ENCODE results near the gene SHLD1.
"Not testable (repeated sequence)": the region's sequence is repeated elsewhere in the genome, so short reads cannot be mapped to it uniquely, and the experiment has no call there.

SHLD1 gene

GRCh38 chr20:5749952-5750779 lies at the start of gene SHLD1:
TSS of gene SHLD1 (plus strand) at chr20:5750401. CDS start at chr20:5772866, 22,465 bp downstream.
- Mint-ChIP-seq H3K36me3 (ENCODE audit: low read depth) (peaks cover 24% of the 10 kb centered on the region), H3K4me3 (peak within 1 kb of the TSS; percentile 88), H3K27me3 (no peaks in the 10 kb centered on the region), H3K9me3 (peaks cover 2% of the 10 kb centered on the region), H3K27ac (peak within 1 kb of the TSS; percentile 94), H3K4me1 (ENCODE audit: low read depth) (peaks cover 19% of the 10 kb centered on the region)
- DNase-seq: peak; percentile 85

DNA sequence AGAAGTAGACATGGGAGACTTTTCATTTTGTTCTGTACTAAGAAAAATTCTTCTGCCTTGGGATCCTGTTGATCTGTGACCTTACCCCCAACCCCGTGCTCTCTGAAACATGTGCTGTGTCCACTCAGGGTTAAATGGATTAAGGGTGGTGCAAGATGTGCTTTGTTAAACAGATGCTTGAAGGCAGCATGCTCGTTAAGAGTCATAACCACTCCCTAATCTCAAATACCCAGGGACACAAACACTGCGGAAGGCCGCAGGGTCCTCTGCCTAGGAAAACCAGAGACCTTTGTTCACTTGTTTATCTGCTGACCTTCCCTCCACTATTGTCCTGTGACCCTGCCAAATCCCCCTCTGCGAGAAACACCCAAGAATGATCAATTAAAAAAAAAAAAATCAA lies 47.9 kb upstream of the SHLD1 start:
- not testable (repeated sequence) for H3K9me3 Mint-ChIP-seq; DNase-seq; H3K4me1 Mint-ChIP-seq (ENCODE audit: low read depth); H3K27me3 Mint-ChIP-seq; H3K4me3 Mint-ChIP-seq; H3K27ac Mint-ChIP-seq; H3K36me3 Mint-ChIP-seq (ENCODE audit: low read depth)

DNA sequence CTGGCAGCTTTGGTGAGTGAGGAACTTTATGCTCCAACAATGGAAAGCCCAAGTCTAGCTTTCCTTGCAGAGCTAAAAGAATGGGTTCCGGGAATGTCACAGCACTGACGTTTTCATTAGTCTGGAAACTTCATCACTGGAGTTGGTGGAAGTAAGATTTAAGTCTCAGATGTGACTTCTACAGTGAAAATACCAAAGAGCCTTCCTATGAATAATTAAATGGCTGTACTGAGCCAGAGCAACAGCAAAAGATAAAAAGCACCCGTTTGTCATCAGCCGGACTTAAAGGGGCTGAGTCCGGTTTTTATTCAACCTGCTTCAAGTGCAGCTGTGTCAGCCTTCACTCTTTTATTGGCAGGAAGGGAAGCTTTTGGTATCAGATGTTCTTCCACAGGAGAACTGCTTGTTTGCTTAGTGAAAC lies 46.5 kb upstream of the SHLD1 start:
- no peak overlapping the region for H3K4me3 Mint-ChIP-seq
- DNase-seq: no peak
- H3K9me3 Mint-ChIP-seq: no peaks in the 10 kb centered on the region
- H3K4me1 Mint-ChIP-seq (ENCODE audit: low read depth): peaks cover 3% of the 10 kb centered on the region
- H3K27me3 Mint-ChIP-seq: no peaks in the 10 kb centered on the region
- no peaks in the 10 kb centered on the region for H3K36me3 Mint-ChIP-seq (ENCODE audit: low read depth)
- no peak overlapping the region for H3K27ac Mint-ChIP-seq

DNA sequence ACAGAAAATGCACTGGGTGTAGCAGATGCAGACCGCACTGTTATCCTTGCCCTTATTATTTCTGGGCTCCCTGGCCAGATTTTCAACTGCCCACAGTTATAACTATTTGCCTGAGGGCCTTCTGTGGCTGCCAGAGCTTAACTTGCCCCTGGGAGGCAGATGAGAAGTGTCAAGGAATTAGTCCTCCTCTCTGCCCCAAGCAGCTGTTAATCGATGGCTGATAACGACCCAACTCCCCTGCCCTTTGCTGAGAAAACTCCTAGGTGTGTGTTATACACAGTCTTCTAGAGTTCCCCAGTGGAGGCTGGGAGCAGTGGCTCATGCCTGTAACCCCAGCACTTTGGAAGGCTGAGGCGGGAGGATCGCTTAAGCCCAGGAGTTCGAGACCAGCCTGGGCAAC lies 44.4 kb upstream of the SHLD1 start:
- H3K27ac Mint-ChIP-seq: no peak overlapping the region
- no peaks in the 10 kb centered on the region for H3K36me3 Mint-ChIP-seq (ENCODE audit: low read depth)
- no peak for DNase-seq
- no peaks in the 10 kb centered on the region for H3K9me3 Mint-ChIP-seq
- H3K27me3 Mint-ChIP-seq: no peaks in the 10 kb centered on the region
- H3K4me3 Mint-ChIP-seq: no peak overlapping the region
- H3K4me1 Mint-ChIP-seq (ENCODE audit: low read depth): peaks cover 3% of the 10 kb centered on the region

- peaks cover 3% of the 10 kb centered on the region for H3K4me1 Mint-ChIP-seq (ENCODE audit: low read depth)
- H3K9me3 Mint-ChIP-seq: no peaks in the 10 kb centered on the region
- no peaks in the 10 kb centered on the region for H3K27me3 Mint-ChIP-seq
- DNase-seq: no peak
- H3K36me3 Mint-ChIP-seq (ENCODE audit: low read depth): no peaks in the 10 kb centered on the region
- no peak overlapping the region for H3K4me3 Mint-ChIP-seq
- H3K27ac Mint-ChIP-seq: no peak overlapping the region
Observed at GRCh38 chr20:5706797-5707196, 43.4 kb upstream of the SHLD1 start.

- no peaks in the 10 kb centered on the region for H3K36me3 Mint-ChIP-seq (ENCODE audit: low read depth)
Observed at GRCh38 chr20:5710551-5710950, 39.6 kb upstream of the SHLD1 start.

DNA sequence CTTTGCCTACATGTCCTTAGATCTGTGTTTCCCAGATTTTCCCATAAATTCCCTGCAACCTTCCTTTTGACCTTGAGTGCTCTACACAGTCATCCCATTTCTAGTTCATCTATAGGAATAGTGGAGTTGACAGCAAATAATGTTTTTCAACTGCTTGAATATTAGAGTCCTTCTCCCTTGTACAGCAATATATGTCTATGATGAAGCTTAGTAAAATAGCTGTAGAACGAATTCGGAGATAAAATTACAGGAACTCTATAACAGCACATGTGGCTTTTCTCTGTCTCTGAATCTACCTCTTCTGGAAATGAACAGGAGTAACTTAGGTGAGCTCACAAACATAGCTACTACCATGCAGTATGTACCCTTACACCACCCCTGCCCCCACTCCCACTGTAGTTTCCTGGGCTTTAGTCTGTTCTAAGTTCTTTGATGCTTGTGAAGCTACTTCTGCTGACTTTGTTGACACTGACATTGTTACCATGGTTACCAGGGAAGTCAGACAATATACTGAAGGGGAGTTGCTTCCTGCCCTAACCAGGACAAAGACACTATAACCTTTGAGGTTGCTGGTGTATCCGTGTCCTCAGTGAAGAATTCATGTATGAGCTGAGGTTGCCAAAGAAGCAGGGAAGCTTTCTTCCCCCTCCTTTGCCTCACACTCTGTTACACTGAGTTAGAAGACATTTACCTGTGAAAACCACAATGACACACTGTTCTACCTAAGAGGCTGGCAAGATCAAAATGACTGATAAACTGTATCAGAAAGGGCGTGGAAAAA lies 35.8 kb upstream of the SHLD1 start:
- Mint-ChIP-seq H3K4me1 (ENCODE audit: low read depth) (peaks cover 42% of the 10 kb centered on the region), H3K36me3 (ENCODE audit: low read depth) (no peaks in the 10 kb centered on the region), H3K4me3 (peak overlapping the region; percentile 10), H3K9me3 (no peaks in the 10 kb centered on the region), H3K27ac (peak overlapping the region; percentile 84), H3K27me3 (no peaks in the 10 kb centered on the region)
- DNase-seq: peak; percentile 44

More at GRCh38 chr20:5710551-5710950, 39.6 kb upstream of the SHLD1 start:
- H3K4me1 Mint-ChIP-seq (ENCODE audit: low read depth): peaks cover 23% of the 10 kb centered on the region
- no peak overlapping the region for H3K4me3 Mint-ChIP-seq
- no peaks in the 10 kb centered on the region for H3K27me3 Mint-ChIP-seq
- no peak overlapping the region for H3K27ac Mint-ChIP-seq
- DNase-seq: no peak
- no peaks in the 10 kb centered on the region for H3K9me3 Mint-ChIP-seq

GRCh38 chr20:5715071-5715841 lies 34.9 kb upstream of the SHLD1 start:
- Mint-ChIP-seq H3K27ac (peak overlapping the region; percentile 84), H3K4me1 (ENCODE audit: low read depth) (peaks cover 50% of the 10 kb centered on the region), H3K9me3 (no peaks in the 10 kb centered on the region), H3K4me3 (no peak overlapping the region), H3K27me3 (no peaks in the 10 kb centered on the region), H3K36me3 (ENCODE audit: low read depth) (no peaks in the 10 kb centered on the region)
- DNase-seq: no peak

DNA sequence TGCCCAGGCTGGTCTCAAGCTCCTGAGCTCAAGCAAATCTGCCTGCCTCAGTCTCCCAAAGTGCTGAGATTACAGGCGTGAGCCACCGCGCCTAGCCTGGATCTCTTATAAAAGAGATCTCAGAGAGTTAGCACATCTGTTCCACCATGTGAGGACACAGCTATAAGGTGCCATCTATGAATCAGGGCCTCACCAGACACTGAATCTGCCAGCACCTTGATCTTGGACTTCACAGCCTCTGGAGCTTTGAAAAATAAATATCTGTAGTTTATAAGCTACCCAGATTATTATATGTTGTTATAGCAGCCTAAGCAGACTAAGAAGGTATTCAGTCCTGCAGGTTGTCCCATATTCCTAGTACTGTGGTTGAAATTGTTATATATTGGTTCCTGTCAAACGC lies 33.2 kb upstream of the SHLD1 start:
- Mint-ChIP-seq H3K9me3 (no peaks in the 10 kb centered on the region), H3K4me3 (no peak overlapping the region), H3K27me3 (no peaks in the 10 kb centered on the region), H3K4me1 (ENCODE audit: low read depth) (peaks cover 56% of the 10 kb centered on the region), H3K27ac (no peak overlapping the region), H3K36me3 (ENCODE audit: low read depth) (no peaks in the 10 kb centered on the region)
- no peak for DNase-seq

DNA sequence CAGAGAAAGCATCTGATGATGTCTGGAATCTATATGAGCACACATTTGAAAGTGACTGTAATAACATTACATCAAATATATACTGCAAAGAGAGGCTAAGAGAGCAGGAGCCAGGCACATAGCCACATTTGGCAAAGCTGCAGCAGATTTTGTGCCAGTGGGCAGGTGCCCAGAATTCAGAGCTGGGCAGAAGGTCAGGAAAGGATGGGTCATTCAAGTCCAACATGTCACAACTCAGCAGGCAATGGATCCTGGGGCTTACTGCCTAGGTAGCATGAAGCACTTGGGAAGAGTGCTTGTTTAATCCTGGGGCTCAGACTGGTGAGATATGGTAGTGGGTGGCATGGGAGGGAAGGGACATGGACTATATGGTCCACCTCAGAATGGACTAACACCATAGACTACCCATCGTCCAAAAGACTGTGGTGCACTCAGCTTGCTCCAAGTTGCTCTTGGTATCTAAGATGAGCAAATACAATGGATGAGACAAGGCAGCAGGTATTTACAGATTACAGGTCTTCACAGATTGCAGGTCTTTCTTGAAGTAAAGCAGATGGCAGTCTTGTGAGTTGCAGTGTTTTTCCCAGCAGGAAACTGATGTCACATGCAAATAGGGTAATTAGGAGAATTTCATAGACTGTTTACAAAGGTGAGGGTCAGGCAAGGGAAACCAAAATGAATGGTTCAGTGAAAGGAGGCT lies 31.2 kb upstream of the SHLD1 start:
- H3K27ac Mint-ChIP-seq: peak overlapping the region; percentile 41
- no peak overlapping the region for H3K4me3 Mint-ChIP-seq
- no peak for DNase-seq
- no peaks in the 10 kb centered on the region for H3K9me3 Mint-ChIP-seq
- no peaks in the 10 kb centered on the region for H3K36me3 Mint-ChIP-seq (ENCODE audit: low read depth)
- peaks cover 50% of the 10 kb centered on the region for H3K4me1 Mint-ChIP-seq (ENCODE audit: low read depth)
- H3K27me3 Mint-ChIP-seq: no peaks in the 10 kb centered on the region

GRCh38 chr20:5719861-5720403 lies 30.3 kb upstream of the SHLD1 start:
- H3K36me3 Mint-ChIP-seq (ENCODE audit: low read depth): no peaks in the 10 kb centered on the region
- peak overlapping the region; percentile 41 for H3K27ac Mint-ChIP-seq
- H3K4me1 Mint-ChIP-seq (ENCODE audit: low read depth): peaks cover 46% of the 10 kb centered on the region
- H3K9me3 Mint-ChIP-seq: no peaks in the 10 kb centered on the region
- no peak for DNase-seq
- H3K4me3 Mint-ChIP-seq: no peak overlapping the region
- no peaks in the 10 kb centered on the region for H3K27me3 Mint-ChIP-seq

DNA sequence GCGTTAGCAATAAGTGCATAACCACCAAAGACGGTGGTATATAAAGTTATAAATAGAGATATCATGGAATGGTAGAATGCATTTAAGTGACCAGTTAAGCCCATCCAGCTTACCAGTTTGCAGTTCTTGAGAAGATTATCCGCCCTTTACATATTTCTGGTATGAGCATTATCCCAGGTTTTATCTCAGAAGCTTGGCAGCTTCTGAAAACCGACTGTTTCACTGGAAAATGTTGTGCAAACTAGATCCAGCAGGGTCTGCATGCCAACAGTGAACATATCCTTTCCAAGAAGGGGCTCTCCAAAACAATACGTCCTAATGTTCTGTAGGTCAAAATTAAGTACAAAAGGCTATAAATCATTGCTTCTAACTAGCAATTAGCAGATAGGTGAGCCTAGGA lies 29.5 kb upstream of the SHLD1 start:
- peaks cover 39% of the 10 kb centered on the region for H3K4me1 Mint-ChIP-seq (ENCODE audit: low read depth)
- H3K36me3 Mint-ChIP-seq (ENCODE audit: low read depth): no peaks in the 10 kb centered on the region
- no peaks in the 10 kb centered on the region for H3K9me3 Mint-ChIP-seq
- no peaks in the 10 kb centered on the region for H3K27me3 Mint-ChIP-seq
- no peak overlapping the region for H3K27ac Mint-ChIP-seq
- H3K4me3 Mint-ChIP-seq: no peak overlapping the region
- DNase-seq: no peak

DNA sequence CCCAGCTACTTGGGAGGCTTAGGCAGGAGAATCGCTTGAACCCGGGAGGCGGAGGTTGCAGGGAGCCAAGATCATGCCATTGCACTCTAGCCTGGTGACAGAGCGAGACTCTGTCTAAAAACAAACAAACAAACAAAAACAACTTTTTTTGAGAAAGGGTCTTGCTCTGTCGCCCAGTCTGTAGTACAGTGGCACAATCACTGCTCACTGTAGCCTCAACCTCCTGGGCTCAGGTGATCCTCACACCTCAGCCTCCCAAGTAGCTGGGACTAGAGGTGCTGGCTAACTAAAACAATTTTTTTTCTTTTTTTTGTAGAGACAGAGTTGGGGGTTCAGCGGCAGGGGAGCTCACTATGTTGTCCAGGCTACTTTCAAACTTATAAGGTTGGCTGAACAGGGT lies 28.8 kb upstream of the SHLD1 start:
- H3K36me3 Mint-ChIP-seq (ENCODE audit: low read depth); DNase-seq; H3K4me3 Mint-ChIP-seq; H3K27me3 Mint-ChIP-seq; H3K27ac Mint-ChIP-seq; H3K9me3 Mint-ChIP-seq: not testable (repeated sequence)
- H3K4me1 Mint-ChIP-seq (ENCODE audit: low read depth): peaks cover 32% of the 10 kb centered on the region

DNA sequence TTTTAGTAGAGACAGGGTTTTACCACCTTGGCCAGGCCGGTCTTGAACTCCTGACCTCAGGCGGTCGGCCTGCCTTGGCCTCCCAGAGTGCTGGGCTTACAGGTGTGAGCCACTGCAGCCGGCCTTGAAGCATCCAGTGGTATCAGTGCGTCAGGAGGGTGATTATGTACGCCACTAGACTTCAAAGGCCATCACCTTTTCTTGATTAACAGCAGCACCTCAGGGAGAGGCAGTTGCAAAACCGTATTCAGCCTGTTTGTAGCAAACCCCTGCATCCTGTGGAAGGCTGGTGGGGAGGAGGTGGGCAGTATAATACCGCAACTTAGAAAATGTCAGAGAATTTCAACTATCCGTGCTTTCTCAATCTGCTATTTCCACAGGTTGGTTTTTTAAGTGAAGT lies 27.3 kb upstream of the SHLD1 start:
- no peaks in the 10 kb centered on the region for H3K27me3 Mint-ChIP-seq
- H3K27ac Mint-ChIP-seq: no peak overlapping the region
- H3K4me1 Mint-ChIP-seq (ENCODE audit: low read depth): peaks cover 28% of the 10 kb centered on the region
- no peak overlapping the region for H3K4me3 Mint-ChIP-seq
- peaks cover 3% of the 10 kb centered on the region for H3K9me3 Mint-ChIP-seq
- no peak for DNase-seq
- H3K36me3 Mint-ChIP-seq (ENCODE audit: low read depth): no peaks in the 10 kb centered on the region

All from activated T-cell treated with anti-CD3 and anti-CD28 coated beads, Interleukin-2, amount 50 U/mL, for 24 hours (primary cell).